Measurements from ENCODE around the gene ABCA7.
"Not testable (repeated sequence)": the region's sequence is repeated elsewhere in the genome, so short reads cannot be mapped to it uniquely, and the experiment has no call there.

ABCA7 gene

DNA sequence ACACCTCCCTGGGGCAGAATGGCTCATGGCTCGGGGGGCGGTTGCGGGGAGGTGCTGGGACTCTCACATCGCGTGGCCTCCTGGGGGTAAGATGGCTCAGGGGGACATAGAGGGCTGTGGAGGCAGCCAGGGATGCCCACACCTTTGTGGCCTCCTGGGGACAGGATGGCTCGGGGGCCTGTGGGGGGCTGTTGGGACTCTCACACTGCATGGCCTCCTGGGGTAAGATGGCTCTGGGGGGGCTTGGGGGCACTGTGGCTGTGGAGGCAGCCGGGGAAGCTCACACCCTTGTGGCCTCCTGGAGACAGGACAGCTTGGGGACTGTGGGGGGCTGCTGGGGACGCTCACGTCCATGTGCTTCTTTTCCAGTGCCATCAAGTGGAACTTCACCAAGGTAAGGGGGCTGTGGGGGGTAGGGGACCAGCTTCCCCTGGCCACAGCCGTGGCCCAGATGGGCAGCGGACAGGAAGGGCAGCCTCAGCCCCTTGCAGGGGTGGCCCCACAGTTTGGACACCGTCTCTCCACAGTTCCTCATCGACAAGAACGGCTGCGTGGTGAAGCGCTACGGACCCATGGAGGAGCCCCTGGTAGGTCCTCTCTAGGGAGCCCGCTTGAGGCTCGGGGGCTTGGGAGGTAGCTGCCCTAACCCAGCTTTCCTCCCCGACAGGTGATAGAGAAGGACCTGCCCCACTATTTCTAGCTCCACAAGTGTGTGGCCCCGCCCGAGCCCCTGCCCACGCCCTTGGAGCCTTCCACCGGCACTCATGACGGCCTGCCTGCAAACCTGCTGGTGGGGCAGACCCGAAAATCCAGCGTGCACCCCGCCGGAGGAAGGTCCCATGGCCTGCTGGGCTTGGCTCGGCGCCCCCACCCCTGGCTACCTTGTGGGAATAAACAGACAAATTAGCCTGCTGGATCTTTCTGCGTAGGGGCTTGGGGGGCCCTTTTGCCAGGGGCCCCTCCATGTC is 66.2 kb downstream of the ABCA7 start:
- no peak for DNase-seq

DNA sequence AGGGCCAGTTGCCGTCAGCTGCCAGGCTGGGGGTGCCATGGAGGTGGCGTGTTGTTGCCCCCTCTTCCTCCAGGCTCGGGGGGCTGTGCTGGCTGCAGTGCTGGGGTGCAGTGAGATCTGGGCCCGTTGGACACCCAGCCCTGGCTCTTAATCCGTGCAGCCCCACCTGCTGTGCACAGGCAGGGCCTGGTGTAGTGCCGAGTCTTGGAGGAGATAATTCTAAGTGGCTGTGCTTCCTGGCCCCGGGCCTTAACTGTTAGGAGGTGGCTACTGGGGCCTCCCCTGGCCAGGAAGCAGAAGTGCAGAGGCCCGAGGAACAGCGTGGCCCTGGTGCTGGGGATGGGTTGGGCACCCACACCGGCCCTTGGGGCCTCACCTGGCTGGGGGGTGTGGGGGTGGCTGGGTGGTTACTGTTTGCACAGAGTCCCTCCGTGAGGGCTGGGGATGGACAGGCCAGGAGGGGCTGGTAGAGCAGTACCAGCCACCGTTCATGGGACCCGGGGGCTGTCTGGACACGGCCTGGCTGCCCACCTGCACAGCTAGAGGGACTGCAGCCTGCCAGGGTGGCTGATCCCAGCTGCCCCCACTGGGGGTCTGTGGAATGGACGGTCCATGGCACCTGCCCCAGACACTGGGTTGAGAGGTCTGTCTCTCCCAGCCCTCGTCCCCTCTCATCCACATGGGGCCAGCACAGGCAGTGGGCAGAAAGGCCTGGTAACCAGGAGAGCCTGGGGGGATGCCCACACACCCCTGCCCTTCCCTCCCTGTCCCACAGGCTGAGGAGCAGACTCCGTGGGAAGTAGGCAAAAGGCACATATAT is 67.1 kb downstream of the ABCA7 start:
- no peak for DNase-seq

DNA sequence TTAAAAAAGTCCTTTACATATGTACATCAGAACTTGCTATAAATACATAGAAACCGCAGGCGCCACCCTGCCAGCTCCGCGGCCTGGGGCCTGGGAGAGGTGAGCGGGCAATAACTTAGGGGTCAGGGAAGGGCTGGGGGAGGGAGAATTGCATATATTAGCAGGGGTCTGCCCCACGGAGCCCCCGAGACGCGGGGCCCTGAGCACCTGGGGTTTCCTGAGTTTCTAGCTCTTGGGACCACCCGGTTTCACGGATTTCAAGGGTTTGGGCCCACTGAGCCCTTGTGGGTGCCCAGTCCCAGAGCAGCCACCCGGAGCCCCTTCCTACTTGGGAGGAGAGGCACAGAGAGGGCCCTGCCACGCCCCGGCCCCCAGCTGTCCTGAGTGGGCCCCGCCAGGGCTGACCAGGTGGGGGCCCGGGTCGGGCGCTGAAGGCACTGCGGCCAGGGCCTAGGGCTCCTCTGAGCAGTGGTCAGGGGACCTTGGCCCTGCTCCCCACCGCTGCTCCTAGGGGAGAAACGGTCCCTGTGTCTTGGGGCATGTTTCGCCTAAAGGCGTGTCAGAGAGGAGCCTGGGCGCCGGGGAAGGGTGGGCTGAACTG is 67.9 kb downstream of the ABCA7 start:
- no peak for DNase-seq

DNA sequence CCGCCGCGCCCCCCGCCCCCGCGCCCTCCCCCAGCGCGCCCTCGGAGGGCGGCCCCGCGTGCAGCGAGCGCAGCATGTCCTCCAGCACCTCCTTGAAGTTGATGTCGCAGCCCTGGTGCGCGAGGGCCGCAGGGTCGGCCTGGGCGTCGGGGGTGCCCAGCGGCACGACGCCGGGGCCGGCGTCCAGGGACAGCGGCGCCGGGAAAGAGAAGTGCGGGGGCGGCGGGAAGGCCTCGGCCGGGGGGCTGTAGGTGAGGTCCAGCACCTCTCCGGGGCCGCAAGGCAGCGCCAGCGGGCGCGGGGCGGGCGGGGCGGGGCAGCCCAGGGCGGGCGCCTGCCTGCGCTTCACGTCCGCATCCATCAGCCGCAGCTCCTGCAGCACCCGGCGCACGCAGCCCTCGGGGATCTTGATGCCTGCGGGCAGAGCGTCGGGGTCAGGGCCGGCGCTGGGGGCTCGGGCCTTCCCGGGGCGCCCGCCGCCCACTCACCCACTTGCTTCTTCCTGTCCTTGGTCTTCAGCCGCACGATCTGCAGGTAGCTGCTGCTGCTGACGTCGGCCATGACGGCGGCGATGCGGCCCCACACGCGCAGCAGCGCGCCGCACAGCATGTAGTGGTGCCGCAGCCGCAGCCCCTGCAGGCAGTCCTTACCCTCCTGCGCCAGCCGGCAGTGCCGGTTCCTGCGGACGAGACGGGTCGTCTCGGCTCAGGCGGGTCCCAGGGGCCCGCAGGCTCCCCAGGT is 68.6 kb downstream of the ABCA7 start:
- no peak for DNase-seq

DNA sequence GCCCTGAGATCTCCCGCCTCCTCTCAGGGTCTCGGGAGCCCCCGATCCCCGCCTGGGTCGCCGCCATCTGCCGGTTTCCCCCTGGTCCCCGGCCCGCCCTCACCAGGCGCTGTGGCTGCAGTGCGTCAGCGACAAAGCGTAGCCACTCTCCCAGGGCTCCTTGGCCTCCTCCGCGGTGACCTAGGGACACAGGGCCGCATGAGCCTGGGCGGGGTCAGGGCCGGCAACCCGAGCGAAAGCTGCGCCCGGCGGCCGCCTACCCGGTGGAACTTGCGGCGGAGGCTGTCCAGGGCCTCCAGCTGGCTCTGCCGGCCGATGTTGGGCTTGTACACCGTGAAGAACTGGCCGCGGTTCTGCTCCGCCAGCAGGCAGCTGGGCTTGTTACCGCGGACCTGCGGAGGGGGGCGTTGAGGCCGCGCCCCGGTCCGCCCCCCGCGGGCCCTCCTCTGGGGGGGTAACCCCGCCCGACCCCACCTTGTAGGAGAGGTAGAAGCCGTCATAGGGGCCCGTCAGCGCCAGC is 69.2 kb downstream of the ABCA7 start:
- DNase-seq, result no peak

DNA sequence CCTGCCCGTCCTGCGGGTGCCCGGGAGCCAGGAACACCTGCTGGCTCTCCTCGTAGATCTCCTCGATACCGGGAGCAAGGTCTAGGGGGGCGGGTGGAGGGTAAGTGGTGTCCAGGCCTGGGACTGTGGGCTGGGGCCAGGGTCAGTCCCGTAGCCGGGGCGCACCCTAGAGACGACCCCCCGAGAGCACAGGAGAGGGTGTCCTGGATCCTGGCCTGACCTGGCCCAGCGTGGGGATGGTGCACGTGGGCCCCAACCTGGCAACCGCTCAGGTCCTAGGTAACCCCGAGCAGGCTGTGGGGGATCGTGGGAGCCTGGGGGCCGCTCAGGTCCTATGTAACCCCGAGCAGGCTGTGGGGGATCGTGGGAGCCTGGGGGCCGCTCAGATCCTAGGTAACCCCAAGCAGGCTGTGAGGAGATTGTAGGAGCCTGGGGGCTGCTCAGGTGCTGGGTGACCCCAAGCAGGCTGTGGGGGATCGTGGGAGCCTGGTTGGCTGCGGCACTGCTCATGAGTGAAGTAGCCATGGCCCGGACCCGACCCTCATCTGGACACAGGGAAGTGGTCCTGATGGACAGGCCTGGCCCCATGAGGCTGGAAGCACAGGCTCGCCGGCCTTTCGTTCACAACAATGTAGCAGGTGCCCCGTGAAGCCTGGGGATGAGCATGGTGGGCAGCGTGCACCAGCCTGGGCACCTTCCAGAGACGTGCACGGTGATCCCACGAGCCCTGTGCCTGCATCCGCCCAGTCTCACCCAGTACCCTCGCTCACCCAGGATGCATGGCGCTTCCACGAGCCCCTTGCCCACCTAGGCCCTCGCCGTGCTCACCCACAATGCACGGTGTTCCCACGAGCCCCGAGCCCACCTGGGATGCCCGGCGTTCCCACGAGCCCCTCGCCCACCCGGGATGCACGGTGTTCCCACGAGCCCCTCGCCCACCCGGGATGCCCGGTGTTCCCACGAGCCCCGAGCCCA is 70.1 kb downstream of the ABCA7 start:
- DNase-seq, result no peak

DNA sequence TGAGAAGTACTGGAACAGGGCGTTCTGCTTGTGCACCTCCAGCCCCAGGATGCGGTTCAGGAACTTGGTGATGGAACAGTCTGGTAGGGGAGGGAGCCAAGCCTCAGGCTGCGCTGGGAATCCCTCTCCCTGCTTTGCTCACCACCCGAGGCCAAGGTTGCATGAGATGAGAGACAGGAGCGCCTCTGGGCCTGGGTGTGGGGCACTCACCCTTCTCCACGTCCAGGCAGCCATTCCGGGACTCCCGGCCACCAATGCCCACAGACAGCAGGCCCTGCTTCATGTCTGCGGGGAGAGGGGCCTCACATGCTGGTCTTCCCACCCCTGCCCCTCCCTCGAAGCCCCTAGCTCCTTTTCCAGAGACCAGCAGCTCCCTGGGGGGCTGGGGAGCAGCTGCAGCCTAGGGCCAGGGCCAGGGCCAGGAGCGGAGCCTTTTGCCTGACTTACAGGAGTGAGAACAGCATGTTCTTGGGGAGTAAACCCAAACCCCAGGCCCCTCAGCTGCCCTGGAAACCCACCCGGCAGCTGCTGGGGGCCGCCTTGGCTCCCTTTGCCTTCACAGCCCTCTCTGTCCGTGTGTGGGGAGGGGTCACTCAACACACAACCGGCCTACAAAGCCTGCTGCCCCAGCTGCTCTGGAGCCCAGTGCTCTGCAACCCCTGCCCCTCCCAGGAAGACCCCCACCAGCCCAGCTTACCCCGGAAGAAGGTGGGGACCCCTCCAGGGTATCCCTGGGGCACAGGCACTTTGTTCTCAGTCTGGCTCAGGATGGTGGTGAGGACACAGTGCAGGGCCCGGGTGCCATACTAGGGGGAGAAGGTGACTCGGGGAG is 71.1 kb downstream of the ABCA7 start:
- no peak for DNase-seq

DNA sequence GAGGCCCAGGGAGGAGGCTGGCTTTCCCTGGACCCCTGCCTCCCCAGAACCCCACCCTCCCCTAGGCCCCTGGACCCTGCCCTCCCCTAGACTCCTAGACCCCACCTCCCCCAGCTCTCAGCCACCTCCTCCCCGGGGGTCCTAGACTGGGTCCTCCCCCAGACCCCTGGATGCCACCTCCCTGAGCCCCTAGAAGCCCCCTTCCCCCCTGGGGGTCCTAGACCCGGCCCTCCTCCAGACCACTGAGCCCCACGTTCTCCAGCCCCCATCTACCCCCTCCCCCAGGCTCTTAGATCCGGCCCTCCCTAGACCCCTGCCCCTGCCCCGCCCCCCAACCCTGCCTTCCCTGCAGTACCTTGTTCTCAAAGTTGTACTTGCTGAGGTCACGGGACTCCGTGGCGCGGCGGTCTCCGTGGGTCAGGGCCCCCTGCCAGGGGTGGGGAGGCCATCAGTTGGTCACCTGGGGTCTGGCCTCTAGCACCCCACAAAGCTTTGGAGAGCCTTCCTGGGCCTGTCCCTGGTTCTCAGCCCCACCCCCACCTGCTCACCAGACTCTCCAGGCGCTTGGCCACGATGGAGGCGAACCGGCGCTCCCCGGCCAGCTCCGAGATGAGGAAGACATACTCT is 71.8 kb downstream of the ABCA7 start:
- DNase-seq, result no peak

DNA sequence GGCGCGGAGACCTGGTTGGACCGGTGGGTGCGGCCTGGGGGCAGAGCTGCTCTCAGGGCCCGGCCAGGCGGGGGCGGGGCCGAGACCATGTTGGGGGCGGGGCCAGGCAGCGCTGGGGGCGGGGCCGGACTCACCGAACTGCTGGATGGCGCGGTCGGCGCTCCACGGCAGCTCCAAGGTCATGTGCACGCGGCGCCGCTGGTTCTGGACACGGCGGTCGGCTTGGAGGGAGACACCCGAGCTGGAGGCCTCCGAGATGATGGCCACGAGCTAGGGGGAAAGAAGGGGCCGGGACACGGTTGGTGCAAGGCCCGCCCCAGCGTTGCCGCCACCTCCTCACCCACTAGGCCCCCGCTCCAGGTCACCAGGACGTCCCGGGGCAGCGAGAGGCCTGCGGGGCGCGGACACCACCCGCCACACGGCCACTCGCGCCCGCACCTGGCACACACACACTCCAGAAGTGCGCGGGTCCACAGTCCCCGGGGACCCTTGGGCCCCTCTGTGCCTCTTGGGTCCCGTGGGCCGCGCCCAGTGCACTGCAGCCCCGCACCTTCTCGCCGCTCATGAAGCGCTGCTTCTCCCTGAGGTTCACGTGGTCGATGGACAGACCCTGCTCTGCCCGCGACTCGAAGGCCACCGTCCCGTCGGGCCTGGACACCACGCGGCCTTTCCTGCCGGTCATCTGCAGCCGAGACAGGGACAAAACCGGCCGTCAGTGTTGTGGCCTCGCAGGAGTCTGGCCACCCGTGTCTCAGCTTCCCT is 72.5 kb downstream of the ABCA7 start:
- no peak for DNase-seq

DNA sequence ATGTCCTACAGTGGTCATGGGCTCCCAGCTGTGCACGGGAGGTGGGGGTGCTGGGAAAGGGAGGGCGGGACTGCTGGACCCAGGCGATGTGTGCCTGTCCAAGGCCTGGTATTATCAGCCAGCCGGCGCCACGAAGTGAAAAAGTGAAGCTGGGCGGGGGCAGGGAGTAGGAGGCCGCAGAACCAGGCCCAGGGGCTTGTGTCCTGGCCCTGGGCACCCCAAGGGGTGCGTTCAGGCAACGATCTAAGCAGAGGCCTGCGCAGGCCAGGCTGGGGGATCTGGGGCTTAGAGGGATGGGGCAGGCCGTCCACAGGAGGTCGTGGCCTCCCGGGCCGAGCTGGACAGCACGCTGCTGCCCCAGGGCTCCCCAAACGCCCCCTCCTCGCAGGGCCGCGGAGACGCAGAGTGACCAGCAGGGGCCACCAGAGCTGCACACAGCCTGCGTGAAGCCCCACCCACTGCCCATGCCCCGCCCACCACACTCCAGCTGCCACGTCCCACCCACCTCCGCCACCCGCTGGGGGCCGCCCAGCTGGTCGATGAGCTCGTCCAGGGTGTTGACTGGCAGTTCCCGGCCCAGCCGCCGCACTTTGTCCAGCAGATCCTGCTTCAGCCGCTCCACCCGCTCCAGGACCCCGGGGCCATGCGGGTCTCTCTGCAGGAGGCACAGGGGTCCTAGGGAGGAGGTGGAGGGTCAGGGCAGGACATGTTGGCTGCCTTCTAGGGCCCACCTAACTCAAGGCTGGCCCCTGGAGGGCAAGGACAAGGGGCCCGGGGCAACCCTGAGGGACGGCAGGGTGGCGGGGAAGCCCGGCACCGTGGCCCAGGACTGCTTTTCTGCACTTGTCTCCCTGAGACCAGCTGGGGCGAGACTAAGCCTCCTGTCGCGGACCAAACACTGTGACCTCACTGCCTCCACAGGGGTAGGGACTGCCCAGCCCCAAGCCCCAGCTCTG is 73.4 kb downstream of the ABCA7 start:
- peak; percentile 93 for DNase-seq

DNA sequence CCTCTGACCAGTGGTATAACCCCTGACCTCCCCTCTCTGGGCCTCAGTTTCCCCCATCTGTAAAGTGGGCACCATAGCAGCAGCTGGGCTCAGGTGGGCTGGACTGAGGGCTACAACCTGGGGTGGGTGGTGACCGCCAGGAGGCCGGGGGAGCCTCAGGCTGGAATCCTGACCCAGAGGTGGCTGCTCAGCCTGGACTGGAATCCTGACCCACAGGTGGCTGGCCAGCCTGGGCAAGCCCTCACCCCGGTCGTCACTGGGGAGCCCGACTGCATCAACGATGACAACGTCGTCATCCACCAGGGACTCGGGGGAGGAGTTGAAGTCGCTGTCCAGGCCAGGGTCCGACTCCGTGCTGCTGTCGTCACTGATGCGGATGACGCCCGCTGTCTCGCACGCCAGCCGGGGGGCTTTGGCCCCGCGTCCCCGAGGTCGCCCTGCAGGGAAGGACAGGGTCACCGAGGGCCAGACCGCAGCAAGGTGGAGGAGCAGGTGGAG is 74.1 kb downstream of the ABCA7 start:
- DNase-seq, result no peak

DNA sequence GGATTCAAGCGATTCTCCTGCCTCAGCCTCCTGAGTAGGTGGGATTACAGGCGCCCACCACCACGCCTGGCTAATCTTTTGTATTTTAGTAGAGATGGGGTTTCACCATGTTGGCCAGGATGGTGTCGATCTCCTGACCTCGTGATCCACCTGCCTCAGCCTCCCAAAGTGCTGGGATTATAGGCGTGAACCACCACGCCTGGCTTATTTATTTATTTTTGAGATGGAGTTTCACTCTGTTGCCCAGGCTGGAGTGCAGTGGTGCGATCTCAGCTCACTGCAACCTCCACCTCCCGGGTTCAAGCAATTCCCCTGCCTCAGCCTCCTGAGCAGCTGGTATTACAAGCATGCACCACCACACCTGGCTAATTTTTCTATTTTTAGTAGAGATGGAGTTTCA is 74.8 kb downstream of the ABCA7 start:
- DNase-seq, result not testable (repeated sequence)

Data from fibroblast of skin of scalp (primary cell).